ENCODE measurements around the gene POLD2. TPM values are rescaled to one million over a fixed set of nuclear protein-coding genes. Genes with fewer than 3 reads are reported as not detected.

The POLD2 gene
- total RNA-seq, 1 donor from 2014 or later, result 42.0 TPM

DNA sequence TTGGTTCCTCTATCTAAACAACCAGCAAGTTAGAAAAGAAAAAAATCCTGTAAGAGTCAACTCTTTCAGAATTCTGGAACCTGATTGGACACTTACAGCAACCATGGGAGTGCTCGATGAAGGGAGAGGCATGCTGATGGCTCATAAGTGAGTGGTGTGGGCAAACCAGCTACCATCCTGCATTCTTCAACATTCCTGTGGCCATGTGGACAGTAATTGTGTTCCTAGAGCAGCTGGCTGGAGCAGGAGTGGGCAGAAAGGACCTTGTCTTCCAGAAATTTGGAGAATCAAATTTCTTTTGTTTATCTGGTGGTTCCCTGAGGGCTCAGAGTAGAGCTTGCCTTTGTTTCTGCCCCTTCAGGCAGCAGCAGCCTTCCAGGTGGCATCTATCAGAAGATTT lies 40.2 kb upstream of the POLD2 start:
- Histone ChIP-seq H3K4me1 (no peaks in the 10 kb centered on the region), H3K4me3 (no peak overlapping the region), H3K9me3 (no peaks in the 10 kb centered on the region), H3K36me3 (no peaks in the 10 kb centered on the region), H3K27me3 (no peaks in the 10 kb centered on the region), H3K27ac (no peak overlapping the region)
- TF ChIP-seq POLR2AphosphoS5 (IDR thresholded peaks at IDR 0.05; ENCODE audit: insufficient read depth in 1 of 2, low read depth in 1 of 2), result no peak
- TF ChIP-seq POLR2A (IDR thresholded peaks at IDR 0.05), result no peak
- TF ChIP-seq, protein P1, sequence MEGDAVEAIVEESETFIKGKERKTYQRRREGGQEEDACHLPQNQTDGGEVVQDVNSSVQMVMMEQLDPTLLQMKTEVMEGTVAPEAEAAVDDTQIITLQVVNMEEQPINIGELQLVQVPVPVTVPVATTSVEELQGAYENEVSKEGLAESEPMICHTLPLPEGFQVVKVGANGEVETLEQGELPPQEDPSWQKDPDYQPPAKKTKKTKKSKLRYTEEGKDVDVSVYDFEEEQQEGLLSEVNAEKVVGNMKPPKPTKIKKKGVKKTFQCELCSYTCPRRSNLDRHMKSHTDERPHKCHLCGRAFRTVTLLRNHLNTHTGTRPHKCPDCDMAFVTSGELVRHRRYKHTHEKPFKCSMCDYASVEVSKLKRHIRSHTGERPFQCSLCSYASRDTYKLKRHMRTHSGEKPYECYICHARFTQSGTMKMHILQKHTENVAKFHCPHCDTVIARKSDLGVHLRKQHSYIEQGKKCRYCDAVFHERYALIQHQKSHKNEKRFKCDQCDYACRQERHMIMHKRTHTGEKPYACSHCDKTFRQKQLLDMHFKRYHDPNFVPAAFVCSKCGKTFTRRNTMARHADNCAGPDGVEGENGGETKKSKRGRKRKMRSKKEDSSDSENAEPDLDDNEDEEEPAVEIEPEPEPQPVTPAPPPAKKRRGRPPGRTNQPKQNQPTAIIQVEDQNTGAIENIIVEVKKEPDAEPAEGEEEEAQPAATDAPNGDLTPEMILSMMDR (IDR thresholded peaks at IDR 0.05), result no peak
- intact Hi-C loops (cut with DNase I), result no loop called here
- no peak for DNase-seq (ENCODE audit: extremely low spot score in 2 of 2)

DNA sequence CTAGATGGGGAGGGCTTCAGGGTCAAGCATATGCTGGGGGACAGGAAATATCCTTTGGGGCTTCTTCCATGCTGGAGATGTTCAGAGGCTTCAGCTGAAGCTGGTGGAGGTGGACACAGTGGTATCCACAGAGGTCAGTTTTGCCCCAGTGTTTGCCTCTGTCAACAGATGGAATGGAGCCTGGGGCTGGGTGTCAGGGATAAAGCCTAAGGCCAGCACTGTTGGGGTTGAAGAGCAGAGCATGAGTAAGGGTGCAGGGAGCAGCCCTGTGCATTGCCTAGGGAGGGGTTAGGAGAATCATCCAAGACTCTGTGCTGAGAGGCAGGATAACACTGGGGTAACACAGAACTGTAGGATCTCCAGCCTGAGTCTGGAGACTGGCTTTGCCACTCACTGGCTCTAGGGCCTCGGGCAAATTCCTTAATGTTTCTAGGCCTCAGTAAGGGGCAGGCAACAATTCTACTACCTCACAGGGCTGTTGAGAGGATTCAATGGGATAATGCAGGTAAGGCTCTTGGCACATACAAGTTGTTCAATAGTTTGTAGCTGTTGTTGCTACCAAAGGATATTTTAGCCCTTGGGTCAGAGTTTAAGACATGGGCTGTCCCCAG lies 39.5 kb upstream of the POLD2 start:
- H3K27me3 ChIP-seq, result no peaks in the 10 kb centered on the region
- TF ChIP-seq, protein P1 (IDR thresholded peaks at IDR 0.05), result no peak
- TF ChIP-seq POLR2A (IDR thresholded peaks at IDR 0.05) (no peak), POLR2AphosphoS5 (IDR thresholded peaks at IDR 0.05; ENCODE audit: insufficient read depth in 1 of 2, low read depth in 1 of 2) (no peak)
- no peak overlapping the region for H3K27ac ChIP-seq
- no peaks in the 10 kb centered on the region for H3K4me1 ChIP-seq
- no peaks in the 10 kb centered on the region for H3K9me3 ChIP-seq
- H3K4me3 ChIP-seq, result no peak overlapping the region
- intact Hi-C loops (cut with DNase I), result no loop called here
- no peaks in the 10 kb centered on the region for H3K36me3 ChIP-seq
- DNase-seq (ENCODE audit: extremely low spot score in 2 of 2), result no peak

DNA sequence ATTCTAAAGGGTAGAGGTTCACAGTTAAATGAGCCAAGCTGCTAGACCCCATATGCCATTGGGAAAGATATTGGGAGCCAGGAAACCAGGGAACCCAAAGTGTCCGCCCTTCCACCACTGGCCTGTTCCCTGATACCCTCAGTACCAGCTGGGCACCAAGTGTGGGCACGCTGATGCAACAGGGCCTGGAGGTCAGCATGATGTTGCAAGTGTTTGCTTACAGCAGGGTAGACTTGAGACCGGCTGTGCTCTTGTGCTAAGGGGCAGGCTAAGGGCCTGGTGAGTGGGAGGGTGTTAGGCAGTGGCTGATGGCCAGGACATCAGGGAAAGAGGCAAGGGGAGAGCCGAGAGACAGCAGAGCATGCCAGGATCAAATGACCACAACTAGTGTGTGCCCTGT lies 38.8 kb upstream of the POLD2 start:
- DNase-seq (ENCODE audit: extremely low spot score in 2 of 2), result no peak

DNA sequence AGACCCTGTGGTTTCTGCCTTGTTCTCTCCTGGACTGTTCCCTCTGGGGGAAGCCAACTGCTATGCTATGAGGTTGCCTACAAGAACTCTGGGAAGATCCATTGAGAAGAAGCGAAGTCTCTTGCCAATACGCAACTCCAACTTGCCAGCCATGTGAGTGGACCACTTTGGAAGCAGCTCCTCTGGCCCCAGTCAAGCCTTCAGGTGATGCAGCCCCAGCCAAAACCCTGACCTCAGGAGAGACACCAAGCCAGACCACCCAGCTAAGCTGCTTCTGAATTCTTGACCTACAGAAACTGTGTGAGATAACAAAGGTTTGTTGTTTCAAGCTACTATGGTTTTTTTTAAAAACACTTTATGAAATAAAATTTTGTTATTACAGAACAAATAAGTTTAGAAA lies 38.0 kb upstream of the POLD2 start:
- no peak for DNase-seq (ENCODE audit: extremely low spot score in 2 of 2)

More for the DNA sequence above, 38.8 kb upstream of the POLD2 start:
- Histone ChIP-seq H3K4me1 (no peaks in the 10 kb centered on the region), H3K27me3 (no peaks in the 10 kb centered on the region), H3K4me3 (no peak overlapping the region), H3K27ac (no peak overlapping the region), H3K36me3 (no peaks in the 10 kb centered on the region), H3K9me3 (no peaks in the 10 kb centered on the region)
- intact Hi-C loops (cut with DNase I), result no loop called here
- TF ChIP-seq POLR2AphosphoS5 (IDR thresholded peaks at IDR 0.05; ENCODE audit: insufficient read depth in 1 of 2, low read depth in 1 of 2) (no peak), POLR2A (IDR thresholded peaks at IDR 0.05) (no peak)
- TF ChIP-seq, protein P1 (IDR thresholded peaks at IDR 0.05), result no peak

More for the DNA sequence above, 38.0 kb upstream of the POLD2 start:
- intact Hi-C loops (cut with DNase I), result no loop called here
- Histone ChIP-seq H3K36me3 (no peaks in the 10 kb centered on the region), H3K27ac (no peak overlapping the region), H3K4me3 (no peak overlapping the region), H3K4me1 (no peaks in the 10 kb centered on the region), H3K9me3 (no peaks in the 10 kb centered on the region), H3K27me3 (no peaks in the 10 kb centered on the region)
- TF ChIP-seq POLR2AphosphoS5 (IDR thresholded peaks at IDR 0.05; ENCODE audit: insufficient read depth in 1 of 2, low read depth in 1 of 2), result no peak
- no peak for TF ChIP-seq POLR2A (IDR thresholded peaks at IDR 0.05)
- TF ChIP-seq, protein P1 (IDR thresholded peaks at IDR 0.05), result no peak
